Hepatocyte (in vitro differentiated cells): ENCODE data around the gene KHNYN. TPM values are rescaled to one million over a fixed set of nuclear protein-coding genes. Genes with fewer than 3 reads are reported as not detected.
"Not testable (repeated sequence)": the region's sequence is repeated elsewhere in the genome, so short reads cannot be mapped to it uniquely, and the experiment has no call there.

Experiments
- DNase-seq: peaks from one replicate; pipeline ENCODE4 v3.0.0-alpha.2; 2016; ENCODE audit warnings: low spot score
- H2AFZ ChIP-seq: fragments of 200-600 bp; sonication (generic); 2 replicates; pipeline ENCODE4 v1.6.0; 2016; ENCODE audit warnings: antibody characterized with exemption, mild to moderate bottlenecking
- H3K27ac ChIP-seq: fragments of 200-600 bp; sonication (generic); 2 replicates; pipeline ENCODE4 v1.5.1; 2016; ENCODE audit warnings: mild to moderate bottlenecking
- H3K27me3 ChIP-seq: fragments of 200-600 bp; sonication (generic); 2 replicates; pipeline ENCODE4 v1.6.1; 2016
- H3K36me3 ChIP-seq: fragments of 200-600 bp; sonication (generic); replicated peaks from 2 replicates; pipeline ENCODE4 v1.5.1; 2016; ENCODE audit warnings: low read depth; ENCODE audit not compliant: insufficient read depth
- H3K4me1 ChIP-seq: fragments of 200-600 bp; sonication (generic); 2 replicates; pipeline ENCODE4 v1.5.1; 2016; ENCODE audit warnings: mild to moderate bottlenecking, moderate library complexity; ENCODE audit not compliant: insufficient read depth
- H3K4me2 ChIP-seq: fragments of 200-600 bp; sonication (generic); 2 replicates; pipeline ENCODE4 v1.6.0; 2016
- H3K4me3 ChIP-seq: fragments of 200-600 bp; sonication (generic); 2 replicates; pipeline ENCODE4 v1.5.1; 2016; ENCODE audit warnings: mild to moderate bottlenecking
- H3K79me2 ChIP-seq: fragments of 200-600 bp; sonication (generic); 2 replicates; pipeline ENCODE4 v1.6.0; 2017; ENCODE audit warnings: mild to moderate bottlenecking
- H3K9me2 ChIP-seq: fragments of 200-600 bp; sonication (generic); replicated peaks from 2 replicates; pipeline ENCODE4 v1.6.0; 2017; ENCODE audit warnings: mild to moderate bottlenecking; ENCODE audit not compliant: insufficient read depth
- H3K9me3 ChIP-seq: fragments of 200-600 bp; sonication (generic); 2 replicates; pipeline ENCODE4 v1.5.1; 2016; ENCODE audit warnings: low read depth, mild to moderate bottlenecking
- H4K20me1 ChIP-seq: fragments of 200-600 bp; sonication (generic); 2 replicates; pipeline ENCODE4 v1.6.0; 2016; ENCODE audit warnings: mild to moderate bottlenecking; ENCODE audit not compliant: insufficient read depth, poor library complexity, severe bottlenecking
- EZH2 ChIP-seq: fragments of 200-600 bp; sonication (generic); IDR thresholded peaks from 2 replicates; pipeline ENCODE4 v1.6.1; 2016; ENCODE audit warnings: antibody characterized with exemption, mild to moderate bottlenecking, borderline replicate concordance
- EZH2phosphoT487 ChIP-seq: fragments of 200-600 bp; sonication (generic); IDR thresholded peaks from one replicate; pipeline ENCODE4 v1.6.1; 2018; ENCODE audit warnings: antibody characterized with exemption, mild to moderate bottlenecking, low read depth, moderate library complexity; ENCODE audit not compliant: unreplicated experiment, severe bottlenecking
- WGBS: methylation state at CpG from one replicate; pipeline ENCODE4 v1.1.6; 2016; ENCODE audit warnings: low lambda C conversion rate; ENCODE audit errors: missing lambda C conversion rate; 5-methylcytosine and 5-hydroxymethylcytosine counted together
- polyA plus RNA-seq: library from polyadenylated mRNA; unstranded; fragments of >200 nt; fragmentation: Nextera tagmentation; extraction: Ambion mirVana; gene quantifications from 2 replicates; pipeline ENCODE4 v1.2.1, GENCODE V29; 2016
- total RNA-seq: library from RNA; depleted of rRNA; stranded (reverse); fragments of >200 nt; gene quantifications from 2 replicates; pipeline ENCODE4 v1.2.3, GENCODE V29; 2014
- TF ChIP-seq, protein P1 (sequence below): fragments of 200-600 bp; sonication (generic); IDR thresholded peaks from 2 replicates; pipeline ENCODE4 v1.5.1; 2016; ENCODE audit warnings: antibody characterized with exemption, mild to moderate bottlenecking; ENCODE audit not compliant: poor library complexity

Gene KHNYN
- total and polyA plus RNA-seq, 2 experiments from 2014 or later: 36.4 to 90.5 TPM

DNA sequence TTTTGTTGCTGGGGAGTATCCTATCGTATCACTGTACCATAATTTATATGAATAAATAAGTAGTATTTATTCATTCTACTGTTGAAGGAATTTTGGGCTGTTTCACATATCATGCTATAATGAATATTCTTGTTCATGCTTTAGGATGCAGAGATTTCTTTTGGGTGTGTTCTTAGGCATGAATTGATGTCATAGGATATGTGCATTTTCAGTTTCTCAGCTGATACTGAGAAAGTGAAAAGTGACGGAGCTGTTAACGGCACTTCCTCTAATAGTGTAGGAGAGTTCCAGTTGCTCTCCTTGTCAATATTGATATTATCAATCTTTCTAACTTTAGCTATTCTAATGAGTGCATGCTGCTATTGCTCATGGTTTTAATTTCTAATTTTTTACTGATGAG, 36.1 kb downstream of the KHNYN start:
- Histone ChIP-seq H3K79me2 (no peaks in the 10 kb centered on the region), H3K27me3 (no peaks in the 10 kb centered on the region), H2AFZ (no peak overlapping the region), H3K4me1 (no peaks in the 10 kb centered on the region), H4K20me1 (no peaks in the 10 kb centered on the region), H3K27ac (no peak overlapping the region), H3K9me3 (no peaks in the 10 kb centered on the region), H3K4me3 (no peak overlapping the region), H3K9me2 (no peaks in the 10 kb centered on the region), H3K36me3 (no peaks in the 10 kb centered on the region), H3K4me2 (no peak overlapping the region)
- no peak for DNase-seq
- WGBS: 94% methylated on average over 3 of the region's 3 CpGs
- TF ChIP-seq EZH2: no peak
- no peak for TF ChIP-seq EZH2phosphoT487
- TF ChIP-seq, protein P1, sequence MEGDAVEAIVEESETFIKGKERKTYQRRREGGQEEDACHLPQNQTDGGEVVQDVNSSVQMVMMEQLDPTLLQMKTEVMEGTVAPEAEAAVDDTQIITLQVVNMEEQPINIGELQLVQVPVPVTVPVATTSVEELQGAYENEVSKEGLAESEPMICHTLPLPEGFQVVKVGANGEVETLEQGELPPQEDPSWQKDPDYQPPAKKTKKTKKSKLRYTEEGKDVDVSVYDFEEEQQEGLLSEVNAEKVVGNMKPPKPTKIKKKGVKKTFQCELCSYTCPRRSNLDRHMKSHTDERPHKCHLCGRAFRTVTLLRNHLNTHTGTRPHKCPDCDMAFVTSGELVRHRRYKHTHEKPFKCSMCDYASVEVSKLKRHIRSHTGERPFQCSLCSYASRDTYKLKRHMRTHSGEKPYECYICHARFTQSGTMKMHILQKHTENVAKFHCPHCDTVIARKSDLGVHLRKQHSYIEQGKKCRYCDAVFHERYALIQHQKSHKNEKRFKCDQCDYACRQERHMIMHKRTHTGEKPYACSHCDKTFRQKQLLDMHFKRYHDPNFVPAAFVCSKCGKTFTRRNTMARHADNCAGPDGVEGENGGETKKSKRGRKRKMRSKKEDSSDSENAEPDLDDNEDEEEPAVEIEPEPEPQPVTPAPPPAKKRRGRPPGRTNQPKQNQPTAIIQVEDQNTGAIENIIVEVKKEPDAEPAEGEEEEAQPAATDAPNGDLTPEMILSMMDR: no peak

DNA sequence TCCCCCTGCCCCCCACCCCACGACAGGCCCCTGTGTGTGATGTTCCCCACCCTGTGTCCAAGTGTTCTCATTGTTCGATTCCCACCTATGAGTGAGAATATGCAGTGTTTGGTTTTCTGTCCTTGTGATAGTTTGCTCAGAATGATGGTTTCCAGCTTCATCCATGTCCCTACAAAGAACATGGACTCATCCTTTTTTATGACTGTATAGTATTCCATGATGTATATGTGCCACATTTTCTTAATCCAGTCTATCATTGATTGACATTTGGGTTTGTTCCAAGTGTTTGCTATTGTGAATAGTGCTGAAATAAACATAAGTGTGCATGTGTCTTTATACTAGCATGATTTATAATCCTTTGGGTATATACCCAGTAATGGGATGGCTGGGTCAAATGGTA, 40.7 kb downstream of the KHNYN start:
- H4K20me1 ChIP-seq, DNase-seq, H3K27me3 ChIP-seq, H2AFZ ChIP-seq, H3K9me3 ChIP-seq, H3K79me2 ChIP-seq, H3K27ac ChIP-seq, H3K4me3 ChIP-seq, H3K4me2 ChIP-seq, H3K4me1 ChIP-seq, H3K9me2 ChIP-seq, H3K36me3 ChIP-seq: not testable (repeated sequence)
- 100% methylated on average over 2 of the region's 2 CpGs for WGBS

DNA sequence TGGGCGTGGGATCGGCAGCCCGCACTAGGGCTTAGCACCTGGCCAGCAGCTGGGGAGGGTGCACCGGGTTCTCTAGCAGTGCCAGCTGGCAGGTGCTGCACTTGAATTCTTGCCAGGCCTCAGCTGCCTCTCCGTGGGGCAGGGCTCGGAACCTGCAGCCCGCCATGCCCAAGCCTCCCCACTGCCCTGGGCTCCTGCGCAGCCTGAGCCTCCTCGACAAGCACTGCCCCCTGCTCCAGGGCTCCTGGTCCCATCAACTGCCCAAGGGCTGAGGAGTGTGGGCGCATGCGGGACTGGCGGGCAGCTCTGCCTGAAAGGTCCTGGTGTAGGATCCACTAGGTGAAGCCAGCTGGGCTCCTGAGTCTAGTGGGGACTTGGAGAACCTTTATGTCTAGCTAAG, 43.5 kb downstream of the KHNYN start:
- no peaks in the 10 kb centered on the region for H3K4me1 ChIP-seq
- no peak overlapping the region for H3K4me2 ChIP-seq
- 81% methylated on average over 10 of the region's 12 CpGs for WGBS
- no peaks in the 10 kb centered on the region for H3K36me3 ChIP-seq
- H3K4me3 ChIP-seq: no peak overlapping the region
- H3K27ac ChIP-seq: no peak overlapping the region
- H3K79me2 ChIP-seq: no peaks in the 10 kb centered on the region
- H2AFZ ChIP-seq: no peak overlapping the region
- no peaks in the 10 kb centered on the region for H4K20me1 ChIP-seq
- no peak for TF ChIP-seq EZH2
- TF ChIP-seq, protein P1: no peak
- no peak for TF ChIP-seq EZH2phosphoT487
- H3K9me2 ChIP-seq: no peaks in the 10 kb centered on the region
- DNase-seq: no peak
- no peaks in the 10 kb centered on the region for H3K9me3 ChIP-seq
- H3K27me3 ChIP-seq: no peaks in the 10 kb centered on the region

DNA sequence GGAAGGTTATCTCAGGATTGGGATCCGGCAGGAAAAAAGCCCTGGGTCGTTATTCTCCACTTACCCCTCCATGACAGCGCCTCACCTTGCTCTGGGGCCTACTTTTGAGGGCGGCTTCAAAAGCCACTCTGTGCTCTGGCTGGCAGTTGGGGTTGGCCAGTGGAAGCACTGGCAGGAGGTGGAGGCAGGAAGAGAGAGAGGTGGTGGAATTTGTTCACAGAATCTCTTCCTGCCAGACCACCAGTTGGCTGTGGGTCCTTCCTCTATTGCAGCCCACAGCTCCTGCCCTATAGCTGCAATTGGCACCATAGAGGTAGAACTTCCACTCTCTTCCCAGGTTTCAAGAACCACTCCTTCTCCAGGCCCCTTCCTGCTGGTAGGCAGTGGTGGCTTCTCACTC, 45.5 kb downstream of the KHNYN start:
- Histone ChIP-seq H3K9me3 (no peaks in the 10 kb centered on the region), H3K4me2 (no peak overlapping the region), H3K4me1 (no peaks in the 10 kb centered on the region), H2AFZ (no peak overlapping the region), H3K36me3 (no peaks in the 10 kb centered on the region), H3K9me2 (no peaks in the 10 kb centered on the region), H3K27ac (no peak overlapping the region), H3K79me2 (no peaks in the 10 kb centered on the region), H4K20me1 (no peaks in the 10 kb centered on the region), H3K4me3 (no peak overlapping the region), H3K27me3 (no peaks in the 10 kb centered on the region)
- DNase-seq: no peak
- 93% methylated on average over 4 of the region's 4 CpGs for WGBS
- TF ChIP-seq, protein P1: no peak
- TF ChIP-seq EZH2: no peak
- TF ChIP-seq EZH2phosphoT487: no peak

DNA sequence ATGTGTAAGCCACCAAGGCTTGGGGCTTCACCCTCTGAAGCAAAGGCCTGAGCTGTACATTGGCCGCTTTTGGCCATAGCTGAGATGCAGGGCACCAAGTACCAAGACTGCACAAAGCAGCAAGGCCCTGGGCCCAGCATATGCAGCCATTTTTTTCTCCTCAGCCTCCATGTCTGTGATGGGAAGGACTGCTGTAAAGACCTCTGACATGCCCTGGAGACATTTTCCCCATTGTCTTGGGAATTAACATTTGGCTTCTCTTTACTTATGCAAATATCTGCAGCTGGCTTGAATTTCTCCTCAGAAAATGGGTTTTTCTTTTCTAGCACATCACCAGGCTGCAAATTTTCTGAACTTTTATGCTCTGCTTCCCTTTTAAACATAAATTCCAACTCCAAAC, 50.2 kb downstream of the KHNYN start:
- H4K20me1 ChIP-seq, H3K79me2 ChIP-seq, H3K36me3 ChIP-seq, H3K4me1 ChIP-seq, DNase-seq, H3K9me3 ChIP-seq, H3K4me3 ChIP-seq, H3K27ac ChIP-seq, H3K4me2 ChIP-seq, H3K27me3 ChIP-seq, H2AFZ ChIP-seq, H3K9me2 ChIP-seq: not testable (repeated sequence)
- 0% methylated on average over 1 of the region's 1 CpG for WGBS
